ENCODE data around the gene LIPT2. TPM values are rescaled to one million over a fixed set of nuclear protein-coding genes. Genes with fewer than 3 reads are reported as not detected.

The LIPT2 gene
- total and polyA plus RNA-seq, 2 donors (not counting 3 experiments of a cell fraction or from before 2014, with no cell fraction given), result 1.7 to 4.1 TPM

Small RNA genes lying within 50 kb of the gene (small RNA-seq; reads per million reads assigned to genes)
- not detected for gene CYCSP27 (ENCODE audit: insufficient read depth, insufficient read length, low read depth, low replicate concordance)

Other genes starting within 250 kb of the LIPT2 start
- gene P4HA3, start 182.1 kb downstream of the LIPT2 start, total RNA-seq, result 15.0 and 26.9 TPM in 2 replicates
- 34.1 and 40.0 TPM in 2 replicates for gene P4HA3, start 182.1 kb downstream of the LIPT2 start, polyA plus RNA-seq
- 24.7 and 31.4 TPM in 2 replicates for gene PGM2L1, start 95.3 kb downstream of the LIPT2 start, total RNA-seq
- 7.6 and 7.9 TPM in 2 replicates for gene PGM2L1, start 95.3 kb downstream of the LIPT2 start, polyA plus RNA-seq
- 1.3 and 2.2 TPM in 2 replicates for gene KCNE3, start 26.2 kb downstream of the LIPT2 start, total RNA-seq
- 0.51 and 0.97 TPM in 2 replicates for gene KCNE3, start 26.2 kb downstream of the LIPT2 start, polyA plus RNA-seq
- 23.6 and 25.2 TPM in 2 replicates for gene POLD3, start 98.9 kb upstream of the LIPT2 start, total RNA-seq
- 8.6 and 8.9 TPM in 2 replicates for gene POLD3, start 98.9 kb upstream of the LIPT2 start, polyA plus RNA-seq
- not detected in 2 replicates for gene CHRDL2, start 237.7 kb upstream of the LIPT2 start, total RNA-seq
- not detected in 2 replicates for gene CHRDL2, start 237.7 kb upstream of the LIPT2 start, polyA plus RNA-seq